ENCODE measurements around the gene ABCB11.

ABCB11 gene

DNA sequence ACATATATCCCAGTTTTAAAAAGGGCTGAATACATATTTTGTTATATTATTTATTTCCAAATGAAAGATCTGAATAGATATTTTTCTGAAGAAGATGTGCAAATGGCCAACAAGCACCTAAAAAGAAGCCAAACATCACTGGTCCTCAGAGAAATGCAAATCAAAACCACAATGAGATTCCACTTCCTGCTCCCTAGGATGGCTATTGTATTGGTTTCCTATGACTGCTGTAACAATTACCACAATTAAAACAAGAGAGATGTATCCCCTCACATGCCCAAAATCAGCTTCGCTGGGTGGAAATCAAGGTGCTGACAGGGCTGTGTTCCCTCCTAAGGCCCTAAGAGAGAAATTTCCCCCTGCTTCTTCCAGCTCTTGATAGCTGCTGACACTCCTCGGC is 23.2 kb downstream of the ABCB11 start:
- DNase-seq (ENCODE audit: low spot score), result no peak

DNA sequence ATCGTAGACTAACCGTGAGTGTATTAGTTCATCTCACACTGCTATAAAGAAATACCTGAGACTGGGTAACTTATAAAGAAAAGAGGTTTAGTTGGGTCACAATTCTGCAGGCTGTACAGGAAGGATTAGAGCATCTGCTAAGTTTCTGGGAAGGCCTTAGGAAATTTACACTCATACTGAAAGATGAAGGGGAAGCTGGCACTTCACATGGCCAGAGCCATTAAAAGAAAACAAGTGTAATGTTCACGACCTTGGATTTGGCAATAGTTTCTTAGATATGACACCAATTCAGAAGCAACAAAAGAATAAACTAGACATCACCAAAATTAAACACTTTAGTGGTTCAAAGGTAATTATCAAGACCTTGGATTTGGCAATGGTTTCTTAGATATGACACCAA is 23.8 kb downstream of the ABCB11 start:
- DNase-seq (ENCODE audit: low spot score), result no peak

DNA sequence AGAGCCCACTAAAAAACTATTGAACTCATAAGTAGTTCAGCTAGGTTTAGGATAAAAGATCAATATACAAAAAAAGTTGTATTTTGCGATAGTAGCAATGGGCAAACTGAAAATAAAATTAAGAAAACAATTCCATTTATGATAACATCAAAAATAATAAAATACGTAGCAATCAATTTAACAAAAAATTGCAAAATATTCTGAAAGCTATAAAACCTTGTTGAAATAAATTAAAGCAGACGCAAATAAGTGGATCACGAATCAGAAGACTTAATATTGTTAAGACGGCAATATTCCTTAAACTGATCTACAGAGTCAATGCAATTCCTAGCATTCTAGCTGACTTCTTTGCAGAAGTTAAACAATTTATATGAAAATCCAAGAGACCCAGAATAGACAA is 24.5 kb downstream of the ABCB11 start:
- no peak for DNase-seq (ENCODE audit: low spot score)

DNA sequence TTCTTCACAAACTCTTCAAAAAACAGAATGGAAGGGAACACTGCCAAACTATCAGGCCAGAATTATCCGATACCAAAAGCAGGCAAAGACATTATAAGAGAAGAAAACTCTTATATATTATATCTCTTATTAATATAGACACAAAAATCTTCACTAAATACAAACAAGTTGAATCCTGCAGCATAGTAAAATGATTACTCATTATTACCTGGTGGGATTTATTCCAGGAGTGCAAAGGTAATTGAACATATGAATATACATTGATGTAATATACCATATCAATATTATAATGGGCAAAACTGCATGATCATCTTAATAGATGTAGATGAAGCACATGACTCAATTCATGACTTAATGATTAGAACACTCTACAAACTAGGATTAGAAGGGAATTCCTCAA is 25.1 kb downstream of the ABCB11 start:
- DNase-seq (ENCODE audit: low spot score), result no peak

DNA sequence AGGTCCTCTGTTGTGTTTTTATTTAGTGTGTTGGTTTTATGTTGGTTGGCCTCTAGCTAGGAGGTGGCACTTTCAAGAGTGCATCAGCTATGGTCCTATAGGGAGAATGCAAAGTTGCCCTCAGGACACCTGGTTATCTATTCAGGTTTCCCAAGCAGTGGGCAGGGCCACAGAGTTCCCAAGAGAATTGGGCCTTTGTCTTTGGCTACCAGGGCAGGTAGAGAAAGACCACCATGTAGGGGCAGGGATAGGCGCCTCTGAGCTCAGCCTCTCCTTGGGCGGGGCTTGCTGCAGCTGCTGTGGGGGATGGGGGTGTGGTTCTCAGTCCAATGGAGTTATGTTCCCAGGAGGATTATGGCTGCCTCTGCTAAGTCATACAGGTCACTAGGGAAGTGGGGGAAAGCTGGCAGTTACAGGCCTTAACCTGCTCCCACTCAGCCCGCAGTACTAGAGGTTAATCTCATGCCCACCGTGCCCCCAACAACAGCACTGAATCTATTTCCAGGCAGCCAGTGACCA is 26.0 kb downstream of the ABCB11 start:
- no peak for DNase-seq (ENCODE audit: low spot score)

DNA sequence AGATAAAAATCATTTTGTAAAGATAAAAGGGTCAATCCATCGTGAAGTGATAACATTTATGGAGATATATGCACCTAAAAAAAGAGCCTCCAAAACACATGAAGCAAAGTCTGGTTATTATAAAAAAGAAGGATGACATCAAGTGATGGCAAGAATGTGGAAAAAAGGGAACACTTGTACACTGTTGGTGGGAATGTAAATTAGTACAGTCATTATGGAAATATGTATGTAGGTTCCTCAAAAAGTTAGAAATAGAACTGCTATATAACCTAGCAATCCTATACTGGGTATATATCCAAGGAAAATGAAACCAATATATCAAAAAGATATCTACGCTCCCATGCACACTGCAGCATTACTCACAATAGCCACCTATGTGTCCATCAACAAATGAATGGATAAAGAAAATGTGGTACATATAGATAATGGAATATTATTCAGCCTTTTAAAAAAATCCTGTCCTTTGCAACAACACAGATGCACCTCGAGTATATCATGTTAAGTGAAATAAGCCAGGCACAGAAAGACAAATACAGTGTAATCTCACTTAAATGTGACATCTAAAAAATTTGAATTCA is 28.9 kb downstream of the ABCB11 start:
- DNase-seq (ENCODE audit: low spot score), result no peak

DNA sequence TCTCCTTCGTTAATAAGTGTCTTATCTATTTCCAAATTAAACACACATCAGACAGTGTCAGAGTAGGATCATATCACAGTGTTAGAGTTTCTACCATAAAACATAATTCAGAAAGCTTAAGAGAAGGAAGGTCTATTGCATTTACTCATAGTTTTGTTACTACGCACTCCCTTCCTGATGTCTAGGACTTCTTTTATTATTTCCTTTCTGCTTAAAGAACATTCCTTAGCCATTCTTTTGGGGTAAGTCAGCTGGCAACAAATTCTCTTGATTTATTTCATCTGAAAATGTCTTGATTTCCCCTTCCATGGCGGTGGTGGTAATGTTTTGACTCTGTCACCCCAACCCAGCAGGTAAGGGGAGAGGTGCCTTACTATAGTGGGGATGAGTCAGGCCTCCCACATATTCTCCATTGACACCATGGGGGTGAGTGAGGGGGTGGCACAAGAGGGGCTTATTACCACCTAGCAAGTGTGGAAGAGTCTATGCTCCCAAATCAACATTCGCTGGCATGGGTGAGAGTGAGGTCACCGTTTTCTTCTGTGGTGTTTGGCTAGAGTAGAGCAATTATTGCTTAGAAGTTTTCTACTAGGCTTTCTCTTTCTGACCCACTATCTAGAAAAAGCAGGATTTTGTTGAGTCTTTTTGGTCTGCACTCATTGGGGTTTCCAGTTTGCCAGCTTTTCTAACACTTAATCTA is 29.9 kb downstream of the ABCB11 start:
- peak; percentile 4 for DNase-seq (ENCODE audit: low spot score)

DNA sequence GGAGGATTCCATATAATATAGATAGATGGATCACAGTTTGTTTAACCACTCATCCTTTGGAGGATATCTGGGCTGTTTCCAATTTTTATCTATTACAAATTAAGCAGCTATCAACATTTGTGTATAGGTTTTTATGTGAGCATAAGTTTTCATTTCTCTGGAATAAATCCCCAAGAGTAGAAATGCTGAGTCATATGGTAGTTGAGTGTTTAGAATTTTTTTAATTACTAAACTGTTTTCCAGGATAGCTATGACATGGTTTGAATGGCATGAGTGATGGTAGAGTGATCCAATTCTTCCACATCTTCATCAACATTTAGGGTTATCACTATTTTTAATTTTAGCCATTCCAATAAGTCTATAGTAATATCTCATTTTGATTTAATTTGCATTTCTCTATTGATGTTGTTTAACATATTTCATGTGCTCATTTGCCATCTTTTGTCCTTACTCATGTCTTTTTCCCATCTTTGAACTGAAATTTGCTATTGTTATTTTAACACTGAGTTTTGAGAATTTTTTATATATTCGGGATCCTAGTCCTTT is 31.4 kb downstream of the ABCB11 start:
- DNase-seq (ENCODE audit: low spot score), result no peak

DNA sequence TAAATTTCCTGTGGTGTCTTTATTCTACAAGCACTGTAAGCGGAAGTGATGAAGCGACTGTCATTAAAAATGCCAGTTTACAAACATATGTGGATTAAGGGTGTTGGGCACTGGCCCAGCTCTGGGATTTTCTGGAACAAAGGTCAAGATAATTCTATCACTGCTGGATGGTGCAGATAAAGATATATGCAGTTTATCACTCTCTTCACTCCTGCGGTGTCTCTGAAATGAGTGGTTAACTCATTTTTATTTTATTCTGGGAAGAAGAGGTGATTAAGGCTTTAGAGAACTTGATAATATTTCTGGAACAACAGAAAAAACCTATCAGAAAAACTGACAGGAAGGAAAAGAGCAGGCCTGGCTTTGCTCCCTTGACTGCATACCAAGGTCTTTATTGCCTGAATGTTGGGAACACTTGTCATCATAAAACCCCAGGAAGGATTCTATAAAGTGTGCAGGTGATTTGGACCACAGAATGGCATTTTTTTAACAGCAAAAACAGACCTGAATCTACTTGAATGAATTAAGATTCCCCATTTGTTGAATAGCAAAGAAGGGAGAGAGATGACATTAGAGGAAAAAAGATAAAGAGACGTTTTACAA is 32.4 kb downstream of the ABCB11 start:
- DNase-seq (ENCODE audit: low spot score), result no peak

DNA sequence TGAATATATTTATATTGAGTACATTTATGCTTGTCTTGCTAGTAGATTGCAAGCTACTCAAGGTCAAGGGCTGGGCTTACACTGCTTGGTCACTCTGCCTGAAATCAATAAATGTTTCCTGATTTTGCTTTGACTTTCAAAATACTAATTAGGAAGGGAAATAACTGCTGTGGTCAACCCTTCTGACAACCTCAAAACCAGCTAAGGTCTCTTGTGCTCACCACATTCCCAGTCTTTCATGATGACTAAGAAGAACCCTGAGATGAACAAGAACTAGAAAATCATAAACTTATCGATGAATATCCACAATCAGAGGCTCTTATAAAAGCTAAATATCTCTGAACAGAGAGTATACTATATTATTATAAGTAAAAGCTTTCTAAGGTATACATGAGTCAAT is 33.3 kb downstream of the ABCB11 start:
- no peak for DNase-seq (ENCODE audit: low spot score)

DNA sequence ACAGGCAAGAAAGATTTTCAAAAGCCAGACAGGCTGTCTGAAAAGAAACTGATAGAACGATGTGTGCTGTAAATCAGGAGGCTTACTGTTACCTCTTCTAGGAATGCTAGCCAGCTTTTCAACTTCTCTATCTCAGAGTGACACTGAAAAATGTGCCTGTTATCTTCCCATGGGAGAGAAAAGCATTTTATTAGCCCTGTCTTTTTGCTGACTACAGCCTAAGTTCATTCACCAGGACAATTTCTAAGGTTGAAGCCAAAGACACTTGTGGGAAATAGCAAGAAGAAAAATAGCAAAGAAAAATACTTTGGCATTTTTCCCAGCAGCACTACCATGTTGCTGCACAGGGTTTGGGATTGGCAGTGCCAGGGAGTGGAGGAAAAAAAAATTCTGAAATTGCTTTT is 34.0 kb downstream of the ABCB11 start:
- DNase-seq (ENCODE audit: low spot score), result no peak

DNA sequence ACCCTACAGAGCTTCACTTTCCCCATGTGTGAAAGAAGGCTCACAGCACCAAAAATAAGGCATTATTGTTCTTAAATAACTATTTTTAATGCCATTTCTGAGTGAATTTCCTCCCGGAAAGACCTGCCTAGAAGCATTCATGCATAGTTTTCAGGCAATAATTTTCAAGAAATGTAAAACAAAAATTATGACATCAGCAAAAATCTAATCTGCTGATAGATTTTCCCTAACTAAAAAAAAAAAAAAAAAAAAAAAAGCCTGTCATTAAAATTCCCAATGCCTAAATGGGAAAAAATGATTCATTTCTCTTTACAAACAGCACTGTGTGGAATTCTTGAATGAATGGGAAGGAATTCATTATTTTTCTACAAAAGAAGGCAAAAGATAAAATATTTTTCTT is 35.4 kb downstream of the ABCB11 start:
- no peak for DNase-seq (ENCODE audit: low spot score)

DNA sequence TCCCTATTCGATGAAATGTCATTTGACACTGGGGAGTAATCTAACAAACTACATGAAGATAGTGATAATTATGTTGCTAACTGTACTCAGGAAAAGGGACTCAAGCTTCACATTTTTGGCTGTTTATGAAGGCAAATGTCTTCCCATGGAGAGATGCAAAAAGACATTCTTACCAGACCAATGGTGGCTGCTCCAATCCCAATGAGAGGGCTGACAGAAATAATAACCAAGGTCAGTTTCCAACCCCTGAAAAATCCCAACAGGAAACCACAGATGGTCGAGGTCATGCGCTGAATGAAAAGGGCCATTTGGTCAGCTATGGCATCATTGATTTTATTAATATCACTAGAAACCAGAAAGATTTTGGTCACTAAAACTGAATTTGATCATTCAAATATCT is 37.6 kb downstream of the ABCB11 start:
- DNase-seq (ENCODE audit: low spot score), result no peak

DNA sequence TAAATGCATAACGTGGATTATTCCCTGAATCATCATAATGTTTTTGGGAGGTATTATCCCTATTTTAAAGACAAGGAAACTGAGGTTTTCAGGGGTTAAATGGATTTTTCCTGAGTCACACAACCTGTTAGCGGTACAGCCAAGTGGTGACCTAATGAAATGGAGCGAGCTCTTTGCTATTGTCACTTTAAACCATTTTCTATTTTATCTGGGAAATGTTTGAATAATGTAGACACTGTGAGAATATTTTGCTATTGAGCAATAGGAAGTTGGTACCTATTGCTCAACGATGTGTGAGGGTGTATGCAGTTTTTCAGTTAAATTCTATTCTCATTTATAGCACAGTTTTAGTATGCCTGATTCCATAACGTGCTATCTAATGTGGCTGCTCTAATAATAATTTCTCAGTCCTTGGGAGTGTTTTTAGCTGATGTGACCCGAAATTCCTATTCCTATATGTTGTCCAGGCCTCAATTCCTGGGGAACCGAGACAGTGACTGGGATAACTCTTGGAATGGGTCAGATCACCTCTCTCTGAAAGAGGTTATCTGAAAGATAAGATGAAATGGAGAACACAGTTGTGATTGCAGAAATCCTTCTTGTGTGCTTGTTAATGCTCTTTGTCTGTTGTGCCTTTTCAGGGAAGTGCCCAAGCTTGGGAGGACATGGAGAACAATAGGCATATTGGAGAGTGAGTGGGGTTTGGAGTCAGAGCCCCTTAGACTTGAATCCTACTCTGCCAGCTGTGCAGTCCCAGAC is 38.4 kb downstream of the ABCB11 start:
- DNase-seq (ENCODE audit: low spot score), result no peak

DNA sequence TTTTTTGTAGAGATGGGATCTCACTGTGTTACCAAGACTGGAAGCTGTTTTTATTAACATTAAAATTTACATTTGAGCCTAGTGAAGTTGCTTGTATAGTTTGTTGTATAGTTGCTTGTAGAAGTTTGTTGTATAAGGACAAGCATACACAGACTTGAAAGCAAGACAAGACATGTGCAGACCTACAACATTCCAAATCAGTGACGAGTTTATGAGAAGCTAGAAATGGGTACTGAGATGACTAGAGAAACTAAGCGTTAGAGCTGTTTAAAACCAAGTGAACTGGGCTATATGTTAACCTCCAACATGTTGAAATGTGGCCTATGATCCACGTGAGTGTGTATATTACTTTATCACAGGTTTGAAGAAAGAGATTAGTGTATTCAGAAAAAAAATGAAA is 39.1 kb downstream of the ABCB11 start:
- no peak for DNase-seq (ENCODE audit: low spot score)

DNA sequence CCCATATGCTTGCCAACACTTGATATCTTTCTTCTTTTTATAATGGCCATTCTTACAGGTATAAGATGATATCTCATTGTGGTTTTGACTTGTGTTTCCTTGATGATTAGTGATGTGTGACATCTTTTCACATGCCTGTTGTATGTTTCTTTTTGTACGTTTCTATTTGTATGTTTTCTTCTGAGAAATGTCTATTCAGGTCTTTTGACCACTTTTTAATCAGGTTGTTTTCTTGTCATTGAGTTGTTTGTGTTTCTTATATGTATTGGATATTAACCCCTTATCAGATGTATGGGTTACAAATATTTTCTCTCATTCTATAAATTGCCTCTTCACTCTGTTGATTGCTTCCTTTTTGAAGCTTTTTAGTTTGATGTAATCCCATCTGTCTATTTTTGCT is 42.4 kb downstream of the ABCB11 start:
- DNase-seq (ENCODE audit: low spot score), result no peak

DNA sequence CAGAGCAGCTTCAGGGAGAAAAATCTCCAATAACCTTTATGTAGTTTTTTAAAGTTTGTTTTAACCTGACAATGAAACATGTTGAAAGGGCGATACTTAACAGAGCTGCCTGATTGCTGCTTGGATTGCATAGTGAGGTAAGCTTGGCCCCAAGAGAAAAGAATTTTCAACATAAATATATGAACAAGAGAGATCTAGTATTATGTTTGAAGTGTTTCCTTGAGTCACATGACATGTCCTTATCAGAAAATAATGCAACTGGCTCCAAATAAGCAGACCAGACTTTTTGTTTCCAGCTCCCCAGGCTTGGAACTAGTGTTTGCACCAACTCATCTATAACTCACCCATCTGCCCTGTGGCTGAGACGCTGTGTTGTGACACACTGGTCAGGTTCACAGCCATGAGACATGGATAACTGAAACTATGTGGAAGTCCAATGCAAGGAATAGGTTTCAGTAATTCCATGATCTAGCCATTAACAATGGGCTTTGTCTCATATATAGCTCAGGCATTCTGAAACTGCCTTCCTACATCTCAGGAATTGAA is 44.7 kb downstream of the ABCB11 start:
- no peak for DNase-seq (ENCODE audit: low spot score)

DNA sequence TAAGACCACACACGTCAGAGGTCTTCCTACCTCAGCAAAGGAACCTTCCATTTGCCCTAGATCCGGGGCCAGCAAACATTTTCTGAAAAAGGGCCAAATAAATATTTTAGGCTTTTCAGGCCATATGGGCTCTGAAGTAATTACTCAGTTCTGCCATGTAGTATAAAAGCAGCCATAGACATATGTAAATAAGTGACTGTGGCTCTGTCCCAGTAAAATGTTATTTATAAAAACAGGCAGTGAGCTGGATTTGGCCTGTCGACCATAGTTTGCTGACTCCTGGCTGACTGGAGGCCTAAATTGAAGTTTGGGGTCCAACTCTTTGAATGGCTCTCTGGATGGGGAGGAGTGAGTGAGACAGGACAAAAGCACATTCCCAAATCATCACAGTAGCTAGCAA is 49.5 kb downstream of the ABCB11 start:
- no peak for DNase-seq (ENCODE audit: low spot score)

DNA sequence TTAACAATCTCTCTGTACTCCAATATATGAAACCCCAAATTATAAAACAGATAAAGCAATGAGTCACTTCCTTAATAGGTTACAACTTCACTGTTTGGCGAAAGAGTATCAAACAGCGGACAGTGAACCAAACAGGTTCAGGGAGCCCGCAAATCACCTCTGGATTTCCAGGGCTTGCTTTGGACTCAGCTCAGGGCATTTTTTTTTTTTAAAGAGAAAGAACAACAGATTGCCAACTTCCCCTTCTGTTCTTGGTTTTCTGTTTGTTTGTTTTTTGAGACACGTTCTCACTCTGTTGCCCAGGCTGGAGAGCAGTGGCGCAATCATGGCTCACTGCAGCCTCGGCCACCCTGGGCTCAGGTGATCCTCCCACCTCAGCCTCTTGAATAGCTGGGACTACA is 52.7 kb downstream of the ABCB11 start:
- no peak for DNase-seq (ENCODE audit: low spot score)

DNA sequence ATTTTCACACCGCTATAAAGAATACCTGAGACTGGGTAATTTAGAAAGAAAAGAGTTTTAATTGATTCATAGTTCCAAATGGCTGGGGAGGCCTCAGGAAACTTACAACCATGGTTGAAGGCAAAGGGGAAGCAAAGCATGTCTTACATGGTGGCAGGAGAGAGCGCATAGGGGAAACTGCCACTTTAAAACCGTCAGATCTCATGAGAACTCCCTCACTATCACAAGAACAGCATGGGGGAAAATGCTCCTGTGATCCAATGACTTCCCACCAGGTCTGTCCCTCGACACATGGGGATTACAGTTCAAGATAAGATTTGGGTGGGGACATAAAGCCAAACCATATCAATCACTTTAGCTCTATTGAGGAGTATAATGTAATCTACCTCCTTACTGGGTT is 53.5 kb downstream of the ABCB11 start:
- no peak for DNase-seq (ENCODE audit: low spot score)

DNA sequence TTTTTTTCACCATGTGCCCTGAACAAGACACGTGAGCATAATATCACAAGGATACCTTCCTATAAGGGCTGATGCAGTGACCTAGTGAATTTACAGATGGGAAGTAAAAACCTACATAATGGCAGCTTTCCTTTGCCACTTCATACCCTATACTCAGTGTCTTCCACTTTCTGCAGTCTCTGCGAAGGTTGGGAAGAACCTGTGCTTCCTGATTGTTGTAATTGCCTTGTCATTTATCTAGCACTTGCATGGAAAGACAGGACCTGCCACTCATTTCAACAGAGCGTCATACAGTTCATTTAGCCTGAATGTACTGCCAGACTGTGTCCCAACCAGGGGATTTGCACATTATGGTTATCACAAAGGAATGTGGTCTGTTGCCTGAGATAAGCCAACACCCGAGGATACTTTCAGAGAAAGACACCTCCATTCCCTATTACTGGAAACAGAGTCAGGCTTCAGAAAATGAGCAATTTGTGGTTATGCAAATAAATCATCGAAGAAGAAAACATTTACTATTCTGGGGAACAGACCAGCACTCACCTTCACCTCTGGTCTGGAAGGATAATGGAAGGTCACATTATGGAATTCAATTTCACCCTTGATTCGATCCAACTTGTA is 55.0 kb downstream of the ABCB11 start:
- DNase-seq (ENCODE audit: low spot score), result no peak

DNA sequence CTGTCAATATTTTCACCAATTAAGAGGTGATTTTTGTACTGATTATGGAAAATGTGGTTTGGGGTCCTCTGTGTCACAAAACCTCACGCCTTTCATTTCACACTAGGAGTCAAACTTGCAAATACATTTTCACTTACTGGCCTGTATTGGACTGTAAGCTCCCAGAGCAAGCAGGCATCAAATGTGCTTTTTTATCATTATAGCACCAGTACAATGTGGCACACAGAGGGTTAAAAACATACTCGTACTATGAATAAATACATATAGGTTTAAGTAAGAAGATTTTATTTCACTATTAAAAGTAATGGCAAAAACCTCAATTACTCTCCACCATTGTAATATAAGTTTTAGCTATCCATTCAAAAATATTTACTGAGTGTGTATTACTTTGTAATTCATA is 56.7 kb downstream of the ABCB11 start:
- no peak for DNase-seq (ENCODE audit: low spot score)

Measured in hepatic stellate cell (primary cell).